Esophagus mucosa (tissue), 1 donor: ENCODE results near the gene ATG2B. TPM values are rescaled to one million over a fixed set of nuclear protein-coding genes. Genes with fewer than 3 reads are reported as not detected.

Experiments
- ATAC-seq: fragments of 200-7000 bp; cut with Tn5 transposase; one replicate; pipeline ENCODE4 v1.9.1; 2020
- total RNA-seq: library from RNA; stranded (reverse); gene quantifications from one replicate; pipeline ENCODE4 v1.2.4, GENCODE V29; 2023
- donor health status: DM: yes; HTN: yes; CAD: no.

ATG2B gene
- total RNA-seq, 1 donor from 2014 or later, result 13.8 TPM

DNA sequence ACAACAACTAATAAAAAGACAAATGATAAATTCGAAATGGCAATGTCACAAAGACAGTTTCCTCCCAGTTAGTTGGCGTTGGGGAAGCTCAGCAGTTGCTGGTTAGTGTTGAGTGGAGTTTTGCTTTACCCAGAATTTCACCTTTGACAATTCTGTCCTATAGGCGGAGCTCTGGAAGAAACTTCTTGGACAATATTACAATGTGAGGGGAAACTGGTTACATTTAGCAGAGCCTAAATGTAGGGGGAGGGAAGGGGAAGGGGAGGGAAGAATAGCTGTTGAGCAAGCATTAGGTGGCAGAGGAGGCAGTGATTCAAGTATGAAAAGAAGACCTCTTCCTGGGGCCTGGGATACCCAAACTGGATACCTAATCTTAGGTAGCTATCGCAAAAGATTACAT lies 55.7 kb downstream of the ATG2B start:
- ATAC-seq, result no peak

DNA sequence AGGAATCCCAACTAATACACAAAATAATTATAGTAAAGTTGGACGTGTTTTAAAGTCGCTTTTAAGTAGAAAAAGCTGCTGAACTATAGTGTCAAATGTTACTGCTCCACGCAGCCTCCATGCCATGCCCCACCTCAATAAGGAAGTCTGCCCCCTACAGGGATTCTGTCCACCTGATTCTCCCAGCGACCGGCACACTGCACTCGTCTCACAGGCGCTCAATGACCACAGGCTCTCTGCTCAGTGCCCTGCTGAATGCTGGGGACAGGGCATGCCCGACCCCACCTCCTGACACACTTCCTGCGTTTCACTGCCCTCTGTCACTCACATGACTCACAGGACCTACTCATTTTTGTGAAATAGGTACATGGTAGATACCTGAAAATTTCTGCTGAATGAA lies 58.2 kb downstream of the ATG2B start:
- no peak for ATAC-seq

DNA sequence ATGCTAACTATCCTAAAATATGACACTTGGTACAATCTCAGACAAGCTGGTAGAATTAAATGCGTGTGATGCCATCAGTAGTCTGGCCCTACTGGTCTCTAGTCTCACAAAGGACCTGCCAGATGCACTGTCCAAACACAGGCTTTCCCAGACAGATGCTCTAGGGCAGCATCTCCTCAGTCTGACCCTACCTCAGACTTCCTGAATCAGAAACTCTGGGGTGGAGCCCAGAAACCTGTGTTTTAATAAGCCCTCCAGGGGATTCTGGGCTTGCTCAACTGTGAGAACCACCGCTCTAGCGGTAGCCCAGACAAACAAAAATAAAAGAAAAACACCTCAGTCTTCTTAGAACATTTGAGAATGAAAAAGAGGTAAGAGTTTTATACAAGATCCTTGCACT lies 59.2 kb downstream of the ATG2B start:
- no peak for ATAC-seq

DNA sequence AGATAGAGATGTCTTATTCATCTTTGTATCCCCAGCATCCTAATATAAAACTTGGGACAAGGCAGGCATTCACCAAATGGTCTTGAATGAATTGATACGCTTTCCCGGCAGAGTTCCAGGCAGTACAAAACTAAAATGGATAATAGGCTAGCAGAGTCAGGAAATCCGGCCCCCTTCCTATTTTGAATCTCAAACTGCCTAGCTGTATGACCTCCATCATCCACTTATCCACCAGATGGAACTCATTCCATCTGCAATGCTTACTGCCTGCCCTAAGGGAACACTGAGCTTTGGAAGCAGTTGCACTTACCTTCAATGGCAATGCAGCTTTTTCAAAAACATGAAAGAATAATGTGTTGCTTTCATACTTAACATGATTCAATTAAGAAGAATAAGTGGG lies 63.7 kb downstream of the ATG2B start:
- no peak for ATAC-seq

DNA sequence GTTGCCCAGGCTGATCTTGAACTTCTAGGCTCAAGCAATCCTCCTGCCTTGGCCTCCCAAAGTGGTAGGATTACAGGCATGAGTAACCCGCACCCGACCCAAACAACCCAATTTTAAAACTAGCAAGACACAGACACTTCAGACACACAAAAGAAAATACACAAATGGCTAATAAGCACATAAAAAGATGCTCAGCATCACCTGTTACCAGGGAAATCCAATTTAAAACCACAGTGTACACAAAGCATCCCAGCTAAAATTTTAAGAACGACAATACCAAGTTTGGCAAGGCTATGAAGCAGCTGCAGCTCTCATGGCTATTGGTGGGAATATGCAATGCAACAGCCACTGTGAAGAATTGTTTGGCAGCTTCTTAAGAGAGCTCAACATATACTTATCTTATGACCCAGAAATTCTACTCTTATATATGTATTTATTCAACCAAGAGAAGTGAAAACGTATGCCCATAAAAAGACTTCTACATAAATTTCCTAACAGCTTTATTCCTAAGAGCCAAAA lies 65.1 kb downstream of the ATG2B start:
- no peak for ATAC-seq

DNA sequence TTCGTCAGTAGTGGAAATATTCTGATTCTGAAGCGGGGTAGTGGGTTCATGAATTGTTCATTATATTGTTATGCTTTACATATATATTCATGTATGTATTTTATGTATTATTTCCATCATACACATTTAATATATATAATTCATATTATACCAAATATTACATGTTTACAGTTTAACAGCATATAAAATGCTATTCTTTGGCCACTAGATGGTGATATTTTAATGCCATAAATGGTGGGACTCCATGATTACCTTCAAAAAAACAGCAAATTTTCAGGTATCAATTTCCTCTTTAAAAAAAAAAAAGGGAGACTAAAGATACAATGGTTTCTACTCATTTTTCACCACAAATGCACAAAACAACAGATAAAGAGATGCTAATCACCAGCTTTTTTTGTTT lies 66.1 kb downstream of the ATG2B start:
- ATAC-seq, result no peak

DNA sequence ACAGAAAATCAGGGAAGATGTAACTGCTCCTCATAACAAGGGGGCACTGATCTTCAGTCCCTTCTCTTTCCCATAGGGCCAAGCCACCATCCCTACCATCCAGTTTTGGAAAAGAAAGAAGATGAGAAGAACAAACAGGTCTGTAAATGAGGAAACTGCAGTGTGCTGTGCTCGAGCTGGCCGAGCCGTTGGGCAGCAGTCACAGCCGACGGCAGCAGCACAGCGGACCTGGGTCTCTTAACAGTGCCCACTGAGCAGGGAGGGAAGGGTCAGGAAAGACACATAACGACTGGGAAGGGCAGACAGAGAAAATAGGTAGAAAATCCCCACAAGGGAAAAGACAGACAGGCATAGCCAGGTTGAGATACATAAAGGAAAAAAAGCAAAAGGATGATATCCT lies 68.9 kb downstream of the ATG2B start:
- ATAC-seq, result no peak

DNA sequence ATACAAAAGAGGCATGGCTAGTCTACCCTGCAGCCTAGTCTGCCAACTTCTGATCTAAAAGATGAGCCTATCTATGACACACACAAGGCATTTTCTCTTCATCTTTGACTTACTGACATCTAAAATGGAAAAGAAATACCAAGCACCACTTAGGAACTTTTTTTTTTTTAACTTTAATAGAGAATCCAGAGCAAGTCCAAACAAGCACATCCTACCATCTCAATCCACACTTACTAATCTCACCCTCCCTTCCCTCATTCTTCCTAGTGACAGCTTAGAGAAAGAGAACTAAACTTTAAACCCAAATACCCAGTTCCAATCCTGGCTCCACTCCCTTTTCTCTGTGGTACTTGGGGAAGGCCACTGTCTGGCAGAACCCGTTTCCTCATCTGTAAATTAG lies 75.3 kb downstream of the ATG2B start:
- ATAC-seq, result no peak

DNA sequence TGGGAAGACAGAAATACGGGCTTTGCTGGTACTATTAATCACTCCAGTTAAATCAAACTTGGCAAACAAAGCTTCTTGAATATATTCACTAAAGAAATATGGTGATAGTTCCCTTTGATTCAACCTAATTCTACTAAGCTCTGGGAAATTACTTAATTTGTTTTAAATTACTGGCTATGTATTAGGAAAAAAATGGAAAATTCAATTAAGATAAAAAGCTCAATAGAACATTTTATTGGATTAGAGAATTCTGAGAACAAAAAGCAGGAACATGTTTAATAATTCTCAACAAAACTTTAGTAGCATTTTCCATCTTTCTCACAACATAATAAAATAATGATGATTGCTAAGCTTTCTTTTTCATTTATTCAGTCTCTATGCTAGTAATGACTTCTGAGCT lies 76.9 kb downstream of the ATG2B start:
- no peak for ATAC-seq

DNA sequence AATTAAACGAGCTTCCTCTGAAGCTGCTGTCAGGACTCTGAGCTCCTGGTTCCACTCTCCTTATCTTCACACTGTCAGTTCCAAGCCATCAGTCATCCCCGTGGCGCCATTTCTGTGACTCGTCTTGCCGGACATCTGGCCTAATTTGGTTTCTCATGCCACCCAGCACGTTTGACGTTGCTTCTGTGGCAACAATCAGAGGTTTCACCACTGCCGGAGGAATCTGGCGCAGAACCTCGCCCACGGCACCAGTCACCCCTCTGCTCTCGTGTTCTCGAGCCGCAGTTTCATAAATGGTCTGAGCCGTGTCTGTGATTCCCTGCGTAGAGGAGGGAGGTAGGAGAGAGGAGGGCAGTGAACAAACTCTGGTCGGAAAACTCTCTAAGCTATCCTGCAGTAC lies 77.5 kb downstream of the ATG2B start:
- no peak for ATAC-seq

DNA sequence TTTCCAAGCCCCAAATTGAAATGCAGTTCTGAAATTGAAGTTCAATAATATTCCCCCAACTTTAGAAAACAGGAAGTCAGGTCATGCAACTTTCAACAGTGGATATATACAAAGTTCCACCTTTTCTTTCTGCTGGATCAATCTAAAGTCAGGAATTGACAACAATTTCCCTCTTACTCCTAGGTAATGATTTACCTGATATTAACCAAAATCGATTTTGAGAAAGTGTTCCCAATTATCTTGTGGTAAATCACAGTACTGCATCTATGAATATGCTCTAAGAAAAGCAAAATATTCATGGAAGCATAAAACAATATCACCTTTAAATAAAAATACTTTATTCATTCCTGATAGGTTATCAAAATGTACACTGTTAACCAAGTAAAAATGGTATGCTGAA lies 78.7 kb downstream of the ATG2B start:
- no peak for ATAC-seq

DNA sequence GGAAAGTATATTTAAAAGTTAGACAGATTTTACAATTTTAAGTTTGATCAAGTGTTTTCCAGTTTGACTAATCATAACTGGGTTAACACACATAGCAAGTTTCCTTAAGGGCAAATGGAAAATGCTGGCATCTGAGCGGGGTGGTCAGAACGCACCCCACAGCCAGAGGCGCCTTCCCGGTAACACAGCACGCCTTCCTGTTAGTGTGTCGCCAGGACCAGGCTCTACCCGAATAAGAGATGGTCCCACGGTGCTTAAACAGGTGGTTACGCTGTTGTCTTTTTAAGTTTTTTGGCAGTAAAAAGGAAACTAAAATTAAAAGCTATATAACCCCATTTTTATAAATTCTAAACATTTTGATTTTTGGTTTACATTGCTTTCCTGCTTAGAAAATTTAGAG lies 79.1 kb downstream of the ATG2B start:
- no peak for ATAC-seq

DNA sequence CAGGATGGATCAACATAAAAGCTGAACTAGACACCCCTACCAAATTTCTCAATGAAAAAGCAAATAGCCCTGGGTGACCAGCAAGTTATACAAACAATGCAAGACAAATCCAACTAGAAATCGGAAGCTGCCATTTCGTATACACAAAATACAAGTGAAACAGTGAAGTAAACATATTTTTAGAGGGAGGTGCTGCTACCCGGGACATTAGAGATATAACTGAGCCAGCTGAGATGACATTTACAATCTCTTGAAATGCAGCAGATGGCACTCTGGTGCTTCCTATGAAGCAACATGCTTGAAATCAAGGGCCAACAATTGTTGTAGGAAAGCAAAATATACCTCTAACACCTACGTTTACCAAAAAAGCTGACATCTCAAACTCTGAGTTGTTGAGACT lies 81.7 kb downstream of the ATG2B start:
- ATAC-seq, result no peak

DNA sequence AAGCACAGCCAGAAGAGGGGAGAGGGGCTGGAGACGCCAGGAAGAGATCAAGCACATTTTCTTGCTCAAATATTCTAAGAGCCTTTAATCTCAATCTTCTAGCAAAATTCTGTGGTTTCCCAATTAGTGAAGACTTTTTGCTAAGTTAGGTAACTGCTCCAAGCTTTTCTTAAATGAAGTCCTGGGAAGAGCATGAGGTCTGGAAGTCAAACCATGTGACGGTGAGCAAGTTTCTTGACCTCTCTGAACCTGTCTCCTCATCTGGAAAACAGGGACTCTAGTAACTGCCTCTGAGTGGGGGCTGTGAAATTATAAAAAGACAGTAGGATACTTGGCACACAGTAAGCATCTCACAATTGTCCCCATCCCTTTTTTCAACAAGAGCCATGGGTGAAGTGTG lies 83.0 kb downstream of the ATG2B start:
- no peak for ATAC-seq

DNA sequence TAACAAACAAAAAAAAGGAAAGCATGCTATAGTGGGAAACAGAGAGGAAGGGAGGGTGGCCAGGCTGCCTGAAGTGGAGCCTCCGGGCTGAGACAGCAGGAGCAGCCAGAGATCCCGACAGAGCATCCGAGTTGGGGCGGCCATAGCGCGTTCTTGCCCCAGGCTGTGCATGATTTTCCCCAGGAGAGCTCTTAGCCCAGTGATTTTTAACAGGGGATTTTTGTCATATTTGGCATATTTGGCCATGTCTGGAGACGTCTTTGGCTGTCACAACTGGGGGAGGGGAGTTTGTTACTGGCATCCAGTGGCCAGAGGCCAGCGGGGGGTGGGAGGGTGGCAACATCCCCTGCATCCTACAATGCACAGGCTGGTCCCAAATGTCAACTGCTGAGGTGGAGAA lies 83.6 kb downstream of the ATG2B start:
- no peak for ATAC-seq

DNA sequence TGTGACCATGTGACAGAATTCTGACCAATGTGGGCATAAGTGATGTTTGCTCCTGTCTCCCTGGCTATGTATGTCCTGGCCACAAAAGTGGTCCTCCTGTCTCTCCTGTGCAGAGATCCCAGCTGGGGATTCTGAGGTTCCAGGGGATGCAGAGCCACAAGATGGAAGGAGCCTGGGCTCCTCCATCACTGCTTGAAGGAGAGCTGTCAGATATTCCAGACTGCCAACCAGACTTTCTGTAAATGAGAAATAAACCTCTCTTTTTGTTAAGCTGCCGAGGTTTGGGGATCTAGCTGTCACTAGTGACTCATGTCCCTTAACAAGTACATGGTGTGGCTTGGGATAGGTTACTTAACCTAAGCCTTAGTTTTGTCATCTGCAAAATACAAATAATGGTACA lies 85.3 kb downstream of the ATG2B start:
- ATAC-seq, result no peak

DNA sequence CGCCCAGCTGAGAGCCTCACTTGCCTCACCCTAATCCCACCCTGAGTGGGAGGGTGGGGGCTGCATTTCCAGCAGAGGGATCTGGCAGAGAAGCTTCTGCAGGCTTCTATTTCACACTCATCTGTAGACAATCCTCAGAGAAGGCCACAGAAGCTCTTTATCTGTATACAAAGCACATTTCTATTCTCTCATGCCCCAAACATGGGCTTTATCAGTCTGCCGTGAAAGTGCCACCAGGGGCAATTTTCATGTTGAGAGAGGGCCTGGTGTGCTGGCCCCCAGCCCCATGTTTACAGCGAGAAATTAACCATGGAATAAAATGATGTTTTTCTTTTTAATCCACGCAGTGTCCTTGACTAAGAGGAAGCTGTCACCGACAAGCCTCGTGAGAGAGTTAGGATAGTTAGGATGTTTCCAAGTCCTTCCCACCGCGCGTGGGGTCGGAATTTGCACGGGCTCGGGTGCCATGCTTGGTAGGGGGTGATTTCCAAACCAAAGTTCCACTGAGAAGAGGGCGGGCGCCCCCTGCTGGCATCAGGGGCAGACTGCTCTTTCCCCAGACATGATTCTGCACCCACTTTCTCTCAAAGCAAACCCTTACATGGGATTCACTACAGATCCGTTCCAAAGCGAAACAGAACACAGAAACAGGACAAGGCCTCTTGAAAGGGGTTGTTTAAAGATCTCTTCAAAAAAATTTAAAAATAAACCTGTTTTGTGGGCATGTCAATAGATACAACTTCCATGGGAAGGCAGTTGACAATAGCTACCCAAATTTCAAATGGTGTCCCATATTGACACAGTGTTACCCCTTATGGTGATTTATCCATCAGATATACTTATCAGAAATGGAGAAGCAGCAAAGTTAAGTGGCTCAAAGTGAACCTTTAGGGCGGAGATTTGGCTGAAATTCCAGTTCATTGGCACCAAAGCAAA lies 87.7 kb downstream of the ATG2B start:
- ATAC-seq, result peak; percentile 27

DNA sequence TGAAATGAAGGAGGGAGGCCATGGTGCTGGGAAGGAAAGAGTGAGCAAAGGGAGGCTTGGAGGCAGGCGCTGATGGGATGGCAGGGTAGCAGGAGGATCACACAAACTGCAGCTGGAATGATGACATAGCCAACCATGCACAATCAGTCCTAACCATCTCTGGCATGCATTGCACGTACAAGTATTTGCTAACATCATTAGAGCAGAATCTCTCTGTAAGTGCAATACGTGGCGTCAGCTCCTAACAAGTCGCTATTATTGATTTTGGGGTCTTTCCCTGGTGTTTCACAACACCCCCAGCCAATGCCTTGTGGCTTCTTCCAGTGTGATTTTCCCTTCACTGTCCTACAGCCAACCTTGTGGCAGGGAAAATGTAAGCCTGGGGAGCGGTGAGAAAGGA lies 88.6 kb downstream of the ATG2B start:
- no peak for ATAC-seq

DNA sequence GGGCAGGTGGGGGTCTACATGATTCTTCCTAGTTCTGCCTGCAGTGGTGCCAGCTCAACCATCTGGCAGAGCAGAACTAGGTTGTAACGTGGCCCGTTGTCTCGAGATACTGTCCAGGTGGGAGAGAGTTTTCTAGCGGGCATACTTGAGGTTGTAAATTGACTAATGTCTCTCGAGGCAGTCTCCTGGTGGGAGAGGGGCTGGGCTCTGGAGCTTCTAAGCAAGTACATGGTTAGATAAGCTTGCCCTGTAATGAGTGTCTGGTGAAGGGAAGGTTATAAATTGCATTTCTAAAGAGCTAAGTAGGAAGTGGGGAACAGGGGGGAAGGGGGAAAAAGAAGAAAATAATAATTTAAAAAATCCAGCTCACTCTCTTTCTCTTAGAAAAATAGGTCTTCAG lies 89.0 kb downstream of the ATG2B start:
- no peak for ATAC-seq

DNA sequence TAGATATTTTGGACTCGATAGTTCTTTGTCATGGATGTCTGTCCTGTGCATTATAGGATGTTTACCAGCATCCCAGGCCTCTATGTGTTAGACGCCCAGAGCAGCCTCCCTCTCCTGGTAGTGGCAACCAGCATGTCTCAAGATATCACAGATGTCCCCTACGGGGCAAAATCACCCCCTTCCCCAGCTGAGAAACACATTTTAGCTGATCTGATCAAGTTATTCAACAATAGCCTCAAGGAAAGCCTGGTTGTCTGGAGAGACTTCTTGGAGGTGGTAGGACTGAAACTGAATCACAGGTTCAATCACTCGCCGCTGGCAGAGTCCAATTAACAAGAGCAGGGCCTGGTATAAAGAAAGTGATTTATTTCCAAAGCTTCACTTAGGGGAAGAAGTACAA lies 89.5 kb downstream of the ATG2B start:
- ATAC-seq, result no peak

DNA sequence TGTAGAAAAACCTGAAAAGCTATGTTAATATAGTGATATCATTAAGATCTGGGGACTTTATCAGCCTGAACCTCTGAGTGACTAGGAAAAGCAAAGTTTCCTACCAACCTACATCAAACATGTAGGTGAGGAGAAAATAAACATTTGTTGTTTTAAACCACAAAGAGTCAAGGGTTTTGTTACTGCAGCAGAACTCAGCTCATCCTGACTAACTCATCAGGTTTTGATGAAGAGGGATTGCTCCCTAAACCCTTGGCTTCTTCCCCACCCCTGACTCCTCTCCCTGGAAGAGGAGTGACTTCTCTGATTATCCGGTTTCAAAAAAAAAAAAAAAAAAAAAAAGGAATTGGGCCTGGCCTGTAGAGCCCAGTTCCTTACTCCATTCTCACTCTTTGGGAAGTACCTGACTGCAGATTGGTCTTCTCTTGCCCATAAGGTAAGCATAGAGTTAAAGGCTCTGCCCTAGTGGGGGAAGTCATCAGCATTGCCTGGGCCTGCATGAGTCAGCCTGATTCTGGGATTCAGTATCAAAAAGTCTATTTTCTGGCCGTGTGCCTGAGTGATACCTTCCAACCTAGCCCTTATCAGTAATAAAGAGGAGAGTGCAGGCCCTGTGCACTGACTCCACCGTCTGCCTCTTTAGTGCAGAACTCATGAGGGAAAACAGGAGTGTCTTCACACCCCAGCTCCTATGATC lies 90.2 kb downstream of the ATG2B start:
- ATAC-seq, result no peak

DNA sequence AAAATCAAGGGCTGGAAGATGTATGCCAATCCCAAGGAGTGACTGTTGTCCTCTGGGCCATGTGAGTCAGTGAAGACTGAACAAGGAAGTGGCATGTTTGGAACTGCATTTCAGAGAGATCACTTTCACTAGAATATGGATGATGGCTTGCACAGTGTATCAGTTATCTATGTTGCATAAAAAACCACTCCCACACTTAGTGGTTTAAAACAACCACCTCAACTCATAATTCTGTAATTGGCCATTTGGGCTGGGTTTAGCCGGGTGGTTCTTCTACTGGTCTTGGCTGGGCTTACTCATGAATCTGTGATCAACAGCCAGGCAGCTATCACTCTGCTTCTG lies 91.7 kb downstream of the ATG2B start:
- peak; percentile 78 for ATAC-seq

DNA sequence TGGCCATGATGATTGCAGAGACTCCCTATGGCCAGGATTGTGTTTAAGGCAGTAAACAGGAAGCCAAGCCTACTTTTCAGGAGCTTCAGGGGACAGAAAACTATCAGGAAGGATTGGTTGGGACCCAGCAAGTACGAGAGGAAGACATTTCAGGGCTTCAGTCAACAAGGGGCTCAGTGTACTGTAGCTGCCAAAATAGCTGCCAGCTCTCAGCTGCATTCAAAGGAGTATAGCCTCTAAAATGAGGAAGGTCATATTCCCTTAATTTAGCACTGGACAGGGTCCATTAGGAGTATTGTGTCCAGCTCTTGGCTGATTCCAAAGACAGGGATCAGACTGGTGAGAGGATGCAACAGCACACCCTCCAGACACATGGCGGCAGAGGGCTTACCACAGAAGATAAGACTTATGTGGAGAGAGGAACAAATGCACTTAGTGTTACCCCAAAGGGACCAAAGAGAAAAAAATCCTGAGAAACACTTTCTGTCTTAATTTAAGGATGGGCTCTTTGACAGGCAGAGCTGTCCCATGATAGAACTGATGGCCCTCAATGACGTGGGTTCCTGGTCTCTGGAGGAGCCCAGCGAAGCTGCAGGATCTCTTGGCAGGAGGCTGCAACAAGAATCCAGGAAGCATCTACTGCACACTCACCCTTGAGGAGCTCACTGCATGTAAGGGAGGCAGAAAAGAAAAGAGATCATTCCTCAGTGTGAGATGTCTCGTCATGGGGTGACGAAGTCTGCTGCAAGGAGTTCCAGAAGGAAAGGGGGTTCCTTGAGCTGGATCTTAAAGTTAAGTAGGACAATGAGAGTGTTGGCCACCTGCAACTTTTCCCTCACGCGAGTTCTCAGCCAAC lies 92.3 kb downstream of the ATG2B start:
- ATAC-seq, result peak; percentile 4
